Renal cortex interstitium (tissue), 11 donors: ENCODE measurements around the gene PRIMPOL. TPM values are rescaled to one million over a fixed set of nuclear protein-coding genes. Genes with fewer than 3 reads are reported as not detected.
"Not testable (repeated sequence)": the region's sequence is repeated elsewhere in the genome, so short reads cannot be mapped to it uniquely, and the experiment has no call there.

Experiments used
- DNase-seq, 11 donors: peaks; one replicate each; pipeline ENCODE4 v3.0.0-alpha.2; 2013; ENCODE audit warnings: low read depth in 9 of 11, low spot score in 4 of 11; ENCODE audit errors: extremely low read depth in 1 of 11
- polyA plus RNA-seq, 3 donors: library from polyadenylated mRNA; unstranded; fragments of 120-200 nt; gene quantifications; one replicate each; pipeline ENCODE4 v1.2.1, GENCODE V29; 2013; ENCODE audit not compliant: insufficient read length in 3 of 3

The PRIMPOL gene
- polyA plus RNA-seq, 3 donors: 27.1 to 32.5 (median 32.2) TPM

DNA sequence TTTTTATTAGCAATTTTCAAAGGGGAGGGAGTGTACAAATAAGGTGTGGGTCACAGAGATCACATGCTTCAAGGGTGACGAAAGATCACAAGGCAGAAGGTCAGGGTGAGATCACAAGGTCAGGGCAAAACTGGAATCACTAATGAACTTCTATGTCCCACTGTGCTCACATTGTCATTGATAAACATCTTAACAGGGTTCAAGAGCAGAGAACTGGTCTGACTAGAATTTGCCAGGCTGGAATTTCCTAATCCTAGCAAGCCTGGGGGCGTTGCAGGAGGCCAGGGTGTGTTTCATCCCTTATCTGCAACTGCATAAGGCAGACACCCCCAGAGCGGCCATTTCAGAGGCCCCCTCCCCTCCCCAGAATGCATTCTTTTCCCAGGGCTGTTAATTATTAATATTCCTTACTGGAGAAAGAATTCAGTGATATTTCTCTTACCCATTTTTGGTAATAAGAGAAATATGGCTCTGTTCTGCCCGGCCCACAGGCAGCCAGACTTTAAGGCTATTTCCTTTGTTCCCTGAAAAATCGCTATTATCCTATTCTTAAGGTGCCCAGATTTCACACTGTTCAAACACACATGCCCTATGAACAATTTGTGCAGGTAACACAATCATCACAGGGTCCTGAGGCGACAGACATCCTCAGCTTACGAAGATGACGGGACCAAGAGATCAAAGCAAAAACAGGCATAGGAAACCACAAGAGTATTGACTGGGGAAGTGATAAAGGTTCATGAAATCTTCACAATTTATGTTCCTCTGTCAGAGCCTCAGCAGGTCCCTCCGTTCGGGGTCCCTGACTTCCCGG, 23.5 kb upstream of the PRIMPOL start:
- DNase-seq: not testable (repeated sequence)

DNA sequence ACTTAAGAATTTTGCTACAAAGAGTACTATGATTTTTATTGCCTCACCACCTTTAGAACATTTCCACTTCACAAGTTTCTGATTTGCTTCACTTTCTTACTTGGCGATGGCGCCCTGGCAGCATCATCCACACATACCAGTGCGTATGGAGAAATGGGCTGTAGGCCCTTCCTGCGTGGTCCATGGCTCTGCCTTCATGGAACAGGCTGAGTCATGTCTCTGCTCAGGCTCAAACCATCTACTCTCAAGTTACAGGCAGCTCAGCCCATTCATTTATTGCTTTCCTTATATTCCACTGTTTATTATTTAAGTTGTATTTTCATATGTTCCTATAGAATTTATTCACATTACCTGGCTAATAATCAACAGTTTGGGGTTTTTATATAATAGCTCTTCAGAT, 21.4 kb upstream of the PRIMPOL start:
- DNase-seq: no peak

GRCh38 chr4:184632842-184633241, 16.7 kb upstream of the PRIMPOL start:
- DNase-seq: no peak

DNA sequence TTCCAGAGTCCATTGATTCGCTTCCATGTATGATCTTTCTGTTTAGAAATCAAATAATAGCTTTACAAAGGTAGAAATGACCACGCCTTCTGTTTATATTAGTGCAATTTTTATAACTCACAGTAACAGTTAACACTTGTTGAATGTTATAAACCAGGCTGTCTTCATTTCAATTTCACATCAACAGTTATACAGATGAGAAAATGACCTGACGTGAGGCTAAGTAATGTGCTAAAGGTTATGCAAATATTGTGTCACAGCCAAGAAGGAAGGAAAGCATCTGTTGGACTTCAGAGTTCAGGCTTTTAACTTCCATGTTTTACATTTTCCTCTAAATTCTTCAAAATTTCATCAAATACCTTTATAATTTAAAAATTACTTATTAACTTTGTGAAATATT, 14.2 kb upstream of the PRIMPOL start:
- no peak for DNase-seq

- DNase-seq: no peak
Measured at GRCh38 chr4:184636144-184636543, 13.4 kb upstream of the PRIMPOL start.

GRCh38 chr4:184636897-184637296, 12.6 kb upstream of the PRIMPOL start:
- no peak for DNase-seq

- no peak for DNase-seq
Measured at GRCh38 chr4:184641022-184641421, 8.5 kb upstream of the PRIMPOL start.

- no peak for DNase-seq
Measured at GRCh38 chr4:184641451-184641850, 8.1 kb upstream of the PRIMPOL start.

DNA sequence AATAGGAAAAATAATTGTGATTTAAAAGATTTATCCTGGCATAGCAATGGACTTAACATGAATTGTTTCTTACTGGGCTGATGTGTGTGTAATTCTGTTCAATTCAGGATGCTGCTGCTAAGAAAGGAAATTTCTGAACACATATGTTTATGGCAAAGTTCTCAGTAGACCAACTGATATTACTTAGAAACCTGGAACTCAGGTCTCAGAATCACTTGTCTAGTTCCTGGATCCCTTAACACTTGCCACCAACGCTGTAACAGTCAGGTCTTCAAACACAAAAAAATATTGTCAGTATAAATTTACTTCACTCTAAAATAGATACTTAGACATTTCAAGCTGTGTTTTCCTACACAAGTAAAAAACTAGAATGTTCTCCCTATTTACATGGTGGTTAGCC, 5.8 kb upstream of the PRIMPOL start:
- DNase-seq: no peak

DNA sequence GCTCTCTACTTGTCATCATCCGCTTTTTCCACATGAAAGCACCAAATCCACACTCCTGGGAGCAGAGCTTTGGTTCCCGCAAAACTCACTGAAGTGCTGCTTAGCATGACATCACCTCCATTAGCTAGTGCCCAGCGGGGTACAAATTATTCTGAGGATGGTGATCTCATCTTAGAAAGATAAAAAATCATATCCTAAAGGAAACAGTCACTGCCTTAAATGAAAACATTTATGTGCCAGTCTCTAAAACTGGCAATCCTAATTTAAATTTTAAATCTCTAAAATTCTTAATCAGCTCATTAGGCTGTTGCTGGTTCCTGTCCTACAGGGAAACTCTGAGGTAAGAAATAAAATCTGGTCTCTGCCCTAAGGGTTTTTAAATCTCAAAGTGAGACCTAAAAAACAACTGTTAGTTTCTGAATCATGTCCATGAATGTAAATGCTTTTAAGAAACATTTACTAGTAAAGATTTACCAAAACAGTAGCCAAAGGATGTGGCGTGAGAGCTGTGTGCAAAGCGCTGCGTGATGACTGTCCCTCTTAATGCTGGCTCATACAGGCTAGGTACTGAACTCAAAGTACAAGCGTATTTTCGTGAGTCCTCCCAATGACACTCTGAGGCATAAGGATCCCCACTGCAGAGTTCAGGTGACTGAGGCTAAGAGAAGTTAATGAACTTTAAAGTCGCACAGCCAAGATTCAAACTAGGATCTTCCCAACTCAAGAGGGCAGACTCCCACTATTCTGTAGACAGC, 4.8 kb upstream of the PRIMPOL start:
- no peak for DNase-seq

DNA sequence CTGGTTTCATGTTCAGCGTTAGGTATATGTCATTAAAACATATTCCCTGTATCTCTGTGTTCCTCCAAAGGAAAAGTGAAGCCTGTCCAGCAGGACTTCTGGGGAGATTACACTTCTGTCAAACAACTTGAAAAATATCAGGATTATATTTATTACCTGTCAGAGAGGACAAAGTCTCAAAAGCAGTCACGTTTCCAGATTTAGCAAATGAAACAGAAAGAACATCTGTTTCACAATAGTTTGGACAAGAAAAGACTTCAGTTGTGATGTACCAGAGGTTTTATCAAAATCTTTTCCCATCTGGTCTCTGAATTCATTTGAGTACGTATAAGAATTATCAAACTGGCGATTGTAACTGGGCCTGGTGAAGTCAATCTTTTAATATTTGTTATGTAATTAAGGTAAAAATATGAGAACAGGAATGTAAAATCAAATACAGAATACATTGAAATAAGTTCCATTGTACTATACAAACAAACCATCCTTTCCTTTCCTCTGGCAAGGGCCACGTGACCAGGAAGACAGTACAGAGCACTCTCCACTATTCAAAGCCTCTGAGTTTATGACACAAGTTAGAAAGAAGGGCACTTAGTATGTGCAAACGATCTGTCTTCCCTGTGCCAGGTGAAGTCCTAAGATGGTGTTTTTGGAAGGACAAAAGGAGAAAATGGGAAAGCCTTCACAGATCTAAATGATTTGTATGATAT, 3.5 kb upstream of the PRIMPOL start:
- DNase-seq: no peak

- no peak for DNase-seq
Measured at GRCh38 chr4:184647266-184648053, 2.1 kb upstream of the PRIMPOL start.

GRCh38 chr4:184648054-184648312, 1.6 kb upstream of the PRIMPOL start:
- no peak for DNase-seq

DNA sequence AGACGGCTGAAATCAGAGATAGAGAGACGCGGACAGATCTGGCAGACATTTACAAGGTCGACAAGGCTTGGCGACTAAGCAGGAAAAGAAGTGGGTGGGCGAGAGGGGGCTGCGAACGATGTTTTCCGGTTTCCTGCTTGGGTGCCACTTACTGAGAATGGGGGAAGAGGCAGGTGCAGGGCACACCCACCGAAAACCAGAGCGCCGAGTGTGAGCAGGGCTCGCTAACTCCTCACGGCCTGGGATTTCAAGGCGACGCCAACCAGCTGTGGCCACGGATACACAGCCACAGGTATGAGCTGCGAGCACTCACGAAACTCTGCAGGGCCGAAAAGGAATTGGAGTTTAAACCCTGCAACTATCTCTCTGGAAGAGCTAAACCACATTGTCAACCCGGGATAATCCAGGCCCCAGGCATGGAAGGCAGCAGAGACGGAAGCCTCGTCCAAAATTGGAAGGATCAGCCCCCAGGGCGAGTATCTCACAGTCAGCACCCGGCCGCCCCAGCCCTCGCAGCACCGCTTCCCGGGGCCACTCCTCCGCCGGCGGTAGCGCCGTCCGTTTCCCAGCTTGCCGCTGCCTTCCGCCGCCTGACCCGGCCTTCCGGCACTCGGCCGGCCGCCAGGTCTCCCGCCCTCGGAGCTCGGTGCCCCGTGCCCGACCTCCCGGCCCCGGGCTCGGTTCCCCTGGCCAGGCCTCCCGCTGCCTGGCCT, 1.1 kb upstream of the PRIMPOL start:
- peak in 10 of 11 donors; percentile 15 to 49 (median 33) for DNase-seq

DNA sequence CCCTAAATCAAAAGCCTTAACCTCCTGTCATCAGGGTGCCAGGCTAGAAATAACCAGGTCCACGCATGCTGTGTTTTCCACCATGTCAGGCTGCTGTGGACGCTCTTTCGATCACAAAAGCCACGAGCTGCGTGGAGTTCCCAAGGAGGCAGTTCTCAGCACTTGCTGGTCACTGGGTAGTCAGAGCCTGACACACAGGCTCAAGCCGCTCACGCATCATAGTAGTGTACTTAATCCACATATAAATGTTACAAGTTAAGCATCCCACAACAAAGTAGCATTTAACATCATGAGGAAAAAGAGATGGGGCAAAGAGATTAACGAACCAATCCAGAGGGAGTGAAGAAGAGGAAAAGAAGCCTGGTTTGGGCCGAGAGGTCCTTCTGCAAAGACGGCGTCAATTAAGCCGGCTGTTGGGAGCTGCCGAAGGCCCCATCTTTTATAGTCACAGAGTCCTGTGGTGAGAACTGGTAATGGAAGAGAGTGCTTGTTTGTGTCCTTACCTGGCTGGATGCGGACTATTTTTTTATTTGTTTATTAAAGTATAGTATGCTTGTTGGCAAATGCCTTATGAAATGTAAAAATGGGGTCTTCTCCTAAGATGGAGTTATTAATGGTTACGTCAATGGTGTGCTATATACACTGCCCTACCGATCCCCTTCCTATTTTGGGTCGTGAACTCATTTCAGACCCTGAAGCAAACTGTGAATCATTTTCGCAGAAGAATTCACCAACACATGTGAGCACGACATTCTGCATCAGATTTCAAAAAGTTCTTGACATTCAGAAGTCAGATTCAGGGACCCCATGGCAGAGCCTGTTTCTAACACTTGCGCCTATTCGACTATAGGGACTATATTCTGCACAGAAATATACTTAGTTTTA, 675 bp downstream of the PRIMPOL start:
- DNase-seq: peak in 8 of 11 donors; percentile 16 to 43 (median 24)

DNA sequence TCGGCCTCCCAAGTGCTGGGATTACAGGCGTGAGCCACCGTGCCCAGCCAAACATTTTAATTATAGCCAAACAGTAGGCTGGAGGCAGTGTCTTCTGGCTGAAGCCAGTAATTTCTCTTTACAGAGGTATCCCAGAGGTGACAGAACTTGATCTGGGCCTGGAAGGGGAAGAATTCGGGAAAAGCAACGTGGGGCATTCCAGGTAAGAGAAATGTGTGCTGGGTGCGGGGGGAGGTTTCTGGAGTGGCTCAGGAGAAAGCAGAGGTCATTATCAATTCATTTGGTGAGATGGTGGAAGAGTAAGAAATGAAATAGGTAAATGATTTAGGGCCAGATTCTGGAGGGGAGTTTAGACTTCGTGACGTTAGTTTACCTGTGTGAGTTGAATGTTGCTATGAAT, 2.4 kb downstream of the PRIMPOL start:
- DNase-seq: no peak

GRCh38 chr4:184652681-184653080, 3.1 kb downstream of the PRIMPOL start:
- not testable (repeated sequence) for DNase-seq

GRCh38 chr4:184653650-184654049, 4.1 kb downstream of the PRIMPOL start:
- DNase-seq: no peak
